Measurements from ENCODE around the gene ARID5B. TPM values are rescaled to one million over a fixed set of nuclear protein-coding genes. Genes with fewer than 3 reads are reported as not detected.
A peak's percentile ranks its signal among the peaks of the same experiment; 100 is the strongest.

Gene ARID5B
- total RNA-seq, 1 donor from 2014 or later, result 65.1 TPM

GRCh38 chr10:61918989-61919388 lies 17.5 kb downstream of the ARID5B start:
- intact Hi-C loops (cut with micrococcal nuclease), result no loop called here
- no peak overlapping the region for H3K27ac Mint-ChIP-seq
- DNase-seq (ENCODE audit: low spot score), result no peak
- no peaks in the 10 kb centered on the region for H3K27me3 Mint-ChIP-seq (ENCODE audit: insufficient read depth)
- peaks cover 72% of the 10 kb centered on the region for H3K36me3 Mint-ChIP-seq (ENCODE audit: low read depth)
- H3K4me1 Mint-ChIP-seq (ENCODE audit: low read depth), result peaks cover 65% of the 10 kb centered on the region
- peaks cover 9% of the 10 kb centered on the region for H3K9me3 Mint-ChIP-seq
- no peak overlapping the region for H3K4me3 Mint-ChIP-seq

- H3K36me3 Mint-ChIP-seq (ENCODE audit: low read depth), result peaks cover 73% of the 10 kb centered on the region
- no peak overlapping the region for H3K27ac Mint-ChIP-seq
- no peak overlapping the region for H3K4me3 Mint-ChIP-seq
- H3K27me3 Mint-ChIP-seq (ENCODE audit: insufficient read depth), result no peaks in the 10 kb centered on the region
- H3K4me1 Mint-ChIP-seq (ENCODE audit: low read depth), result peaks cover 72% of the 10 kb centered on the region
- intact Hi-C loops (cut with micrococcal nuclease), result no loop called here
- no peak for DNase-seq (ENCODE audit: low spot score)
- peaks cover 9% of the 10 kb centered on the region for H3K9me3 Mint-ChIP-seq
These were observed 18.2 kb downstream of the ARID5B start for GRCh38 chr10:61919646-61920215.

GRCh38 chr10:61921143-61921542 lies 19.6 kb downstream of the ARID5B start:
- H3K4me3 Mint-ChIP-seq, result no peak overlapping the region
- peaks cover 72% of the 10 kb centered on the region for H3K36me3 Mint-ChIP-seq (ENCODE audit: low read depth)
- intact Hi-C loops (cut with micrococcal nuclease), result no loop called here
- no peaks in the 10 kb centered on the region for H3K27me3 Mint-ChIP-seq (ENCODE audit: insufficient read depth)
- H3K9me3 Mint-ChIP-seq, result peaks cover 9% of the 10 kb centered on the region
- H3K27ac Mint-ChIP-seq, result peak overlapping the region; percentile 54
- no peak for DNase-seq (ENCODE audit: low spot score)
- H3K4me1 Mint-ChIP-seq (ENCODE audit: low read depth), result peaks cover 65% of the 10 kb centered on the region

GRCh38 chr10:61923210-61923949 lies 21.9 kb downstream of the ARID5B start:
- peaks cover under 1% of the 10 kb centered on the region for H3K9me3 Mint-ChIP-seq
- H3K36me3 Mint-ChIP-seq (ENCODE audit: low read depth), result peaks cover 72% of the 10 kb centered on the region
- peaks cover 54% of the 10 kb centered on the region for H3K4me1 Mint-ChIP-seq (ENCODE audit: low read depth)
- DNase-seq (ENCODE audit: low spot score), result no peak
- H3K27ac Mint-ChIP-seq, result peak overlapping the region; percentile 48
- no peak overlapping the region for H3K4me3 Mint-ChIP-seq
- no peaks in the 10 kb centered on the region for H3K27me3 Mint-ChIP-seq (ENCODE audit: insufficient read depth)
- intact Hi-C loops (cut with micrococcal nuclease), result no loop called here

GRCh38 chr10:61923950-61924274 lies 22.4 kb downstream of the ARID5B start:
- Mint-ChIP-seq H3K4me3 (no peak overlapping the region), H3K27ac (no peak overlapping the region), H3K36me3 (ENCODE audit: low read depth) (peaks cover 74% of the 10 kb centered on the region), H3K27me3 (ENCODE audit: insufficient read depth) (no peaks in the 10 kb centered on the region), H3K4me1 (ENCODE audit: low read depth) (peaks cover 55% of the 10 kb centered on the region), H3K9me3 (no peaks in the 10 kb centered on the region)
- intact Hi-C loops (cut with micrococcal nuclease), result no loop called here
- no peak for DNase-seq (ENCODE audit: low spot score)

- intact Hi-C loops (cut with micrococcal nuclease), result no loop called here
- H3K27ac Mint-ChIP-seq, result no peak overlapping the region
These were observed 28.1 kb downstream of the ARID5B start for GRCh38 chr10:61929555-61929954.

GRCh38 chr10:61931620-61932332 lies 30.3 kb downstream of the ARID5B start:
- Mint-ChIP-seq H3K9me3 (peaks cover 4% of the 10 kb centered on the region), H3K36me3 (ENCODE audit: low read depth) (peaks cover 58% of the 10 kb centered on the region), H3K4me1 (ENCODE audit: low read depth) (peaks cover 46% of the 10 kb centered on the region), H3K27me3 (ENCODE audit: insufficient read depth) (no peaks in the 10 kb centered on the region), H3K4me3 (peak overlapping the region; percentile 30), H3K27ac (peak overlapping the region; percentile 61)
- intact Hi-C loops (cut with micrococcal nuclease), result no loop called here
- no peak for DNase-seq (ENCODE audit: low spot score)

More at GRCh38 chr10:61929555-61929954, 28.1 kb downstream of the ARID5B start:
- Mint-ChIP-seq H3K9me3 (peaks cover 4% of the 10 kb centered on the region), H3K4me1 (ENCODE audit: low read depth) (peaks cover 45% of the 10 kb centered on the region), H3K27me3 (ENCODE audit: insufficient read depth) (no peaks in the 10 kb centered on the region), H3K36me3 (ENCODE audit: low read depth) (peaks cover 66% of the 10 kb centered on the region), H3K4me3 (no peak overlapping the region)
- DNase-seq (ENCODE audit: low spot score), result no peak

- intact Hi-C loops (cut with micrococcal nuclease), result loop anchor here (1.0 kb wide), 1 partner anchor 9 kb away; no protein-coding TSS in a partner anchor
- H3K36me3 Mint-ChIP-seq (ENCODE audit: low read depth), result peaks cover 42% of the 10 kb centered on the region
- no peak for DNase-seq (ENCODE audit: low spot score)
- H3K27me3 Mint-ChIP-seq (ENCODE audit: insufficient read depth), result no peaks in the 10 kb centered on the region
- H3K9me3 Mint-ChIP-seq, result peaks cover 4% of the 10 kb centered on the region
- H3K4me1 Mint-ChIP-seq (ENCODE audit: low read depth), result peaks cover 63% of the 10 kb centered on the region
- peak overlapping the region; percentile 56 for H3K4me3 Mint-ChIP-seq
- H3K27ac Mint-ChIP-seq, result peak overlapping the region; percentile 85
These were observed 32.5 kb downstream of the ARID5B start for GRCh38 chr10:61933859-61934555.

- H3K36me3 Mint-ChIP-seq (ENCODE audit: low read depth), result peaks cover 39% of the 10 kb centered on the region
- peaks cover 62% of the 10 kb centered on the region for H3K4me1 Mint-ChIP-seq (ENCODE audit: low read depth)
- peak overlapping the region; percentile 31 for H3K27ac Mint-ChIP-seq
- intact Hi-C loops (cut with micrococcal nuclease), result no loop called here
- H3K9me3 Mint-ChIP-seq, result peaks cover 4% of the 10 kb centered on the region
- no peak for DNase-seq (ENCODE audit: low spot score)
- no peak overlapping the region for H3K4me3 Mint-ChIP-seq
- no peaks in the 10 kb centered on the region for H3K27me3 Mint-ChIP-seq (ENCODE audit: insufficient read depth)
These were observed 33.6 kb downstream of the ARID5B start for GRCh38 chr10:61935077-61935476.

GRCh38 chr10:61936770-61937169 lies 35.3 kb downstream of the ARID5B start:
- peaks cover 73% of the 10 kb centered on the region for H3K4me1 Mint-ChIP-seq (ENCODE audit: low read depth)
- intact Hi-C loops (cut with micrococcal nuclease), result no loop called here
- peak overlapping the region; percentile 52 for H3K27ac Mint-ChIP-seq
- H3K9me3 Mint-ChIP-seq, result peaks cover 4% of the 10 kb centered on the region
- peaks cover 45% of the 10 kb centered on the region for H3K36me3 Mint-ChIP-seq (ENCODE audit: low read depth)
- peak overlapping the region; percentile 43 for H3K4me3 Mint-ChIP-seq
- H3K27me3 Mint-ChIP-seq (ENCODE audit: insufficient read depth), result no peaks in the 10 kb centered on the region
- no peak for DNase-seq (ENCODE audit: low spot score)

- no peak for DNase-seq (ENCODE audit: low spot score)
- intact Hi-C loops (cut with micrococcal nuclease), result loop anchor here (1.0 to 2.0 kb wide), 2 partner anchors 34 to 153 kb away; no protein-coding TSS in a partner anchor
- Mint-ChIP-seq H3K4me3 (peak overlapping the region; percentile 5), H3K27me3 (ENCODE audit: insufficient read depth) (no peaks in the 10 kb centered on the region), H3K27ac (peak overlapping the region; percentile 78), H3K4me1 (ENCODE audit: low read depth) (peaks cover 75% of the 10 kb centered on the region), H3K9me3 (peaks cover 4% of the 10 kb centered on the region), H3K36me3 (ENCODE audit: low read depth) (peaks cover 39% of the 10 kb centered on the region)
These were observed 36.3 kb downstream of the ARID5B start for GRCh38 chr10:61937631-61938351.

GRCh38 chr10:61939902-61940301 lies 38.4 kb downstream of the ARID5B start:
- no peak for DNase-seq (ENCODE audit: low spot score)
- intact Hi-C loops (cut with micrococcal nuclease), result loop anchor here (2.0 to 5.0 kb wide), 3 partner anchors 155 to 872 kb away; no protein-coding TSS in a partner anchor
- H3K27ac Mint-ChIP-seq, result peak overlapping the region; percentile 78
- H3K36me3 Mint-ChIP-seq (ENCODE audit: low read depth), result peaks cover 39% of the 10 kb centered on the region
- no peaks in the 10 kb centered on the region for H3K27me3 Mint-ChIP-seq (ENCODE audit: insufficient read depth)
- H3K4me3 Mint-ChIP-seq, result no peak overlapping the region
- H3K9me3 Mint-ChIP-seq, result no peaks in the 10 kb centered on the region
- peaks cover 77% of the 10 kb centered on the region for H3K4me1 Mint-ChIP-seq (ENCODE audit: low read depth)

Data from activated T-helper 1 cell treated with anti-CD3 and anti-CD28 coated beads, Interleukin-12 subunit alpha, Interleukin-12 subunit beta, Interleukin-2, Interleukin-4 antibody, amounts not matched to agents 30 ng/mL and 10 ng/mL and 1 ng/mL, durations not matched to agents 14 hours and 24 hours and 36 hours (primary cell).